ENCODE results near the gene NEDD8.

NEDD8 gene

GRCh38 chr14:24196071-24197055 lies 35.8 kb downstream of the NEDD8 start:
- no peak for DNase-seq (ENCODE audit: low read depth in 2 of 2)

GRCh38 chr14:24195186-24196070 lies 36.7 kb downstream of the NEDD8 start, which contains the start of gene TM9SF1:
Gene TM9SF1, minus strand, starts transcription at chr14:24195441. Its CDS starts 422 bp downstream, at chr14:24195019.
- DNase-seq (ENCODE audit: low read depth in 2 of 2), result peak; percentile 76 to 77

- no peak for DNase-seq (ENCODE audit: low read depth in 2 of 2)
Measured at GRCh38 chr14:24194873-24195185, 37.3 kb downstream of the NEDD8 start.

- no peak for DNase-seq (ENCODE audit: low read depth in 2 of 2)
Measured at GRCh38 chr14:24194186-24194872, 37.8 kb downstream of the NEDD8 start.

GRCh38 chr14:24192933-24193332 lies 39.2 kb downstream of the NEDD8 start:
- DNase-seq (ENCODE audit: low read depth in 2 of 2), result no peak

- DNase-seq (ENCODE audit: low read depth in 2 of 2), result no peak
Measured at GRCh38 chr14:24190416-24190815, 41.8 kb downstream of the NEDD8 start.

- DNase-seq (ENCODE audit: low read depth in 2 of 2), result no peak
Measured at GRCh38 chr14:24189460-24189859, 42.7 kb downstream of the NEDD8 start.

GRCh38 chr14:24189059-24189375 lies 43.1 kb downstream of the NEDD8 start:
- DNase-seq (ENCODE audit: low read depth in 2 of 2), result no peak

GRCh38 chr14:24188251-24189058 lies 43.7 kb downstream of the NEDD8 start, which contains the start of gene IPO4:
Gene IPO4, minus strand, starts transcription at chr14:24188816. Its CDS starts 29 bp downstream, at chr14:24188787.
- DNase-seq (ENCODE audit: low read depth in 2 of 2), result peak; percentile 87 to 91

- no peak for DNase-seq (ENCODE audit: low read depth in 2 of 2)
Measured at GRCh38 chr14:24187539-24187915, 44.6 kb downstream of the NEDD8 start.

GRCh38 chr14:24186831-24187538 lies 45.2 kb downstream of the NEDD8 start:
- DNase-seq (ENCODE audit: low read depth in 2 of 2), result no peak

GRCh38 chr14:24185741-24186140 lies 46.4 kb downstream of the NEDD8 start:
- no peak for DNase-seq (ENCODE audit: low read depth in 2 of 2)

GRCh38 chr14:24185026-24185425 lies 47.1 kb downstream of the NEDD8 start:
- DNase-seq (ENCODE audit: low read depth in 2 of 2), result no peak

GRCh38 chr14:24184104-24184970 lies 47.8 kb downstream of the NEDD8 start:
- no peak for DNase-seq (ENCODE audit: low read depth in 2 of 2)

GRCh38 chr14:24183014-24183481 lies 49.1 kb downstream of the NEDD8 start:
- no peak for DNase-seq (ENCODE audit: low read depth in 2 of 2)

- DNase-seq (ENCODE audit: low read depth in 2 of 2), result no peak
Measured at GRCh38 chr14:24182110-24182882, 49.9 kb downstream of the NEDD8 start.

GRCh38 chr14:24181371-24182077 lies 50.6 kb downstream of the NEDD8 start:
- DNase-seq (ENCODE audit: low read depth in 2 of 2), result no peak
